GM19239 (cell line): ENCODE data around the gene WNT11.
"Not testable (repeated sequence)": the region's sequence is repeated elsewhere in the genome, so short reads cannot be mapped to it uniquely, and the experiment has no call there.

Experiments
- DNase-seq: peaks from one replicate; pipeline ENCODE4 v3.0.0; 2011; ENCODE audit warnings: low spot score; ENCODE audit not compliant: insufficient read length
- FAIRE-seq: peaks from 2 replicates; lab custom pipeline; 2011; peaks lifted over from hg19 to GRCh38; lab: Jason Lieb, UNC

The WNT11 gene

GRCh38 chr11:76207642-76208401, 1.5 kb upstream of the WNT11 start:
- DNase-seq (peak; percentile 89), FAIRE-seq (peak; percentile 40)

GRCh38 chr11:76206077-76206326, 300 bp downstream of the WNT11 start:
- DNase-seq (no peak), FAIRE-seq (no peak)

GRCh38 chr11:76205252-76206076, 838 bp downstream of the WNT11 start:
- no peak for FAIRE-seq

DNA sequence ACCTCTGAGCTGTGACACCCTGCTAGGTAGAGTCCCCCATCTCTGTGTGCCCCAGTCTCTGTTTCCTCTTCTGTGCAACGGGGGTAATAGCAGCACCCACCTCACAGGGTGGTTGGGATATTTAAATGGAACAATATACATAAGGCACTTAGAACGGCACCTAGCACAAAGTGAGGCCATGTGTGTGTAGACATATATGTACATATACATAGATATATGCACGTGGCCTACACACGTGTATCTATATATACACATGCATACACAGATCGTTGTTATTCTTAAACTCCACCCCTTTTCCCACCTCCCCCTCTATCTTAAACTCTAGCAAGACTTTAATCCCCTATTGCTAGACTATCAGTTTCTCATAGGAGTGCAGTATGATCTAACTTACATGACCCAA, 2.4 kb downstream of the WNT11 start:
- no peak for DNase-seq
- FAIRE-seq, result no peak

More at GRCh38 chr11:76205252-76206076, 838 bp downstream of the WNT11 start:
- no peak for DNase-seq

- FAIRE-seq, result no peak
Observed at GRCh38 chr11:76203131-76203925, 3.0 kb downstream of the WNT11 start.

DNA sequence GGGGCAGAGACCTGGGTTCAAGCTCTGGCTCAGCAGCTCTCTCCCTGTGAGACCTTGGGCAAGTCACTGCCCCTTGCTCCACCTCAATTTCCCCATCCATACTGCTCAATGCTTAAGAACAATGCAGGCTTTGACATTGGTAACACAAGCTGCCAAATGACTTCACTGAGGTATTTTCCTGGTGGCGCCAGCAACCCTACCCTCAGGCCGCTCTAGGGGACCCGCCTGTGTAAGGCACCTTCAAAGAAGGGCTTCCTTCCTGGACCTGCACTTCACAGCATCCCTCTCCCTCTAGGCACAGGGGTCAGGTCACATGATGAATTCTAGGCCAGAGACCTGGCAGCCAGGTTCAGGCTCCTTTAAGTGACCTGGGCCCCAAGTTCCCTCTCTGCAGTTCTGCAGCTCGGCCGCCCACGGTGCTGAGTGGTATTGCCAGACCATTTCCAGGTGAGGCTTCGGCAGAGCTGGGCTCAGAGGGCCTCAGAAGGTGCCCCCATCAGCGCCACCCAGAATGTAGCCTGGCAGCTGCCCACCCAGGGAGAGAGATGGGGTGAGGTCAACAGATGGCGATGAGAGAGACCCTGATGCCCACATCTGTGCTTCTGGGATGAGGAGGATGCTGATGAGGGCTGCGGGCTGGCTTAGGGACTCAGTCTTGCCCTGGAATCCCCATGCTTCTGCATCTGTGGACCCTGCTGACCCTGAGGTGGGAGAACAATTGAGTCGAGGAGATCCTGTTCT, 4.5 kb downstream of the WNT11 start:
- no peak for FAIRE-seq

More at GRCh38 chr11:76203131-76203925, 3.0 kb downstream of the WNT11 start:
- no peak for DNase-seq

DNA sequence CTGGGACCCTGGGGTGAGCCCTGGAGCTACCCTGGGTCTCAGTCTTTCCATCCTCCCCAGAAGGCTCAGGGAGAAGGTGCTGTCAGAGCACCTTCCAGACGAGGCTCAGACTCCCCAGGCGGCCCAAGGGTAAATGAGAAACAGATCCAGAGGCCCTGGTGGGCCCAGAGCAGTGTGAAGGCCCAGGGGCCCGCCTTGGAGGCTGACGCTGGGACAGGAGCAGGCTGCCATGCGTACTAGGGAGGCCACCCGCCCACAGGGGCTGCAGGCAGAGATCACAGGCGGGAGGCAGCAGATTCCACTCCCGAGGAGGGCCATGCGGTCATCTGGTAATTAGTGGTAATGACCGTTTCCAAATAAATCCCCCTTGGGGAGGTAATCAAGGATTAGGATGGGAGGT, 5.2 kb downstream of the WNT11 start:
- DNase-seq (no peak), FAIRE-seq (no peak)

More for the DNA sequence above, 4.5 kb downstream of the WNT11 start:
- DNase-seq, result no peak

DNA sequence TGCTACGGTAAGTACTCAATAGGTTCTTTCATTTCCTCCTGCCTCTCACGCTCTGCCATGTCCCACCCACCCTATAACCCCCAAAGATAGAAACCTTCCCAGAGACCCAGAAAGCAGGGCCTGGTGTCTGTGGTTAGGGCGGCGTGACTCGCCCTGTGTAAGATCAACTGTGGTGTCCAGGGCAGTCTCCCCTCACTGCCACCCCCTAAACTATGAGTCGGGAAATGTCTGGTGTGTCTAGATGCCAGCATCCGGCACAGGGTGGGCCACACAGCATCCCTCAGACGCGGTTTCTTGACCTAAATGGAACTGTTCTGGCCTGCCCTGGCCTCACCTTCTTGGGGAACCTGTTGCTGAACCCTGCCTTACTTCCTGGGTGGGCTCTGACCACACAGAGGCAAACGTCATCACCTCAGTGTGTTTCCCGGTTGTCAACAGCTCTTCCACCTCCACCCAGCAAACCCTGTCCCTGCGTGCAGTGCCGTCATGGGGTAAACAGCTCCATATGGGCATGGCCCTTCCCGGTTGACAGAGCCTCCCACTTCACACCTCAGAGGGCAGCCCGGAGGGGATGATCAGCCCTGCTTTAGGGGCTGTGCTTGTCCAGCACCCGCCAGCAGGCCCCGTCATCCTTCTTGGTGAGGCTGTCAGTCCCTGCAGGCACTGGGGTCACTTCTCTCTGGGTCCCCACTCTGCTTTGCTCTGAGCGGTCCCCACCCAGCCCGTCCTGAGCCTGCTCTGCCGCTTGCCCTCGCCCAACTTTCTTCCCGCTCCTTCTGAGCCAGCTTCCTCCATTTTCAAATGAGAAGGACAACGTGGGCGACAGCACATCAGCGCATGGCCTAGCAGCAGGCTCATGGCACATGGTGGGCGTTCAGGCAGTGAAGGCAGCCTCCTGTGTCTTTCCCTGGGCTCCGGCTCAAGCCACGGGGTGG, 6.0 kb downstream of the WNT11 start:
- no peak for DNase-seq
- no peak for FAIRE-seq

GRCh38 chr11:76198691-76199090, 7.6 kb downstream of the WNT11 start:
- not testable (repeated sequence) for FAIRE-seq, DNase-seq

GRCh38 chr11:76197941-76198640, 8.2 kb downstream of the WNT11 start:
- FAIRE-seq, result no peak

DNA sequence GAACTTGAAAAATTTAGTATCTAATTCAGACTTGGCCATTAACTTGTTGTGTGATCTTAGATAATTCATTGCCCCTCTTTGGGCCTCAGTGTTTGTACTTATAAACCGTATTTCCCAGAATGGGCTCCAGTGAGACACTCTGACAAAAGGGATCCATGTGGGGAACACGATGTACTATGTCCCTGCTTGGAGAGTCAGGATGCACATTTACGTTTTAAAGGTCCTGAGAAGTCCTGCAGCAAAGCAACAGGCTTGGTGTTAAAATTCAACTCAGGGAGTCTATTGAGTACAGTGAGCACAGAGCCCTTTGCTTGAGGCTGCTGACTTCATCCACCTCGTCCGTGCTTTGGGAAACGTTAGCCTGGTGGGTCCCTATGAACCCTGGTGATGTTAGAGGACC, 9.0 kb downstream of the WNT11 start:
- FAIRE-seq, result no peak
- no peak for DNase-seq

More at GRCh38 chr11:76197941-76198640, 8.2 kb downstream of the WNT11 start:
- DNase-seq, result no peak

- no peak for FAIRE-seq
- no peak for DNase-seq
Observed at GRCh38 chr11:76196849-76197248, 9.5 kb downstream of the WNT11 start.

GRCh38 chr11:76194872-76195668, 11.2 kb downstream of the WNT11 start:
- no peak for DNase-seq
- no peak for FAIRE-seq

DNA sequence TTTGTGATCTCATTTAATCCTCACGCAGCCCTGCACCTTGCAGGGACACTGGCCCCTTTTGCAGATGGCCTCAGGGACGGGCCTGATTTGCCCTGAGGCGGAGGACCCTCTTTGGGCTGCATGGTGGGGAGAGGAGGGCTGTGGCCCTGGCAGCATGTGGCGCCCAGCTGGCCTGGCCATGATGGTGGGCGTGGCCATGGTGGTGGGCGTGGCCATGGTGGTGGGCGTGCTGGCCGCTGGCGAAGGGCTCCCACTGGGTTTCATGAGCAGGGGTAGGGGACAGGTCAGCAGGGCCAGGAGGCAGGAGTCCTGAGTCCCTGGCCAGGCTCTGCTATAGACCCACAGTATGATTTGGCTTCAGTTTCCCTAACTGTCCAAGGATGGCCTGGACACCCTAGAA, 13.1 kb downstream of the WNT11 start:
- FAIRE-seq, result no peak
- DNase-seq, result no peak

GRCh38 chr11:76190376-76190775, 15.9 kb downstream of the WNT11 start:
- FAIRE-seq (no peak), DNase-seq (no peak)

GRCh38 chr11:76189682-76190081, 16.6 kb downstream of the WNT11 start:
- FAIRE-seq, result no peak
- DNase-seq, result no peak

DNA sequence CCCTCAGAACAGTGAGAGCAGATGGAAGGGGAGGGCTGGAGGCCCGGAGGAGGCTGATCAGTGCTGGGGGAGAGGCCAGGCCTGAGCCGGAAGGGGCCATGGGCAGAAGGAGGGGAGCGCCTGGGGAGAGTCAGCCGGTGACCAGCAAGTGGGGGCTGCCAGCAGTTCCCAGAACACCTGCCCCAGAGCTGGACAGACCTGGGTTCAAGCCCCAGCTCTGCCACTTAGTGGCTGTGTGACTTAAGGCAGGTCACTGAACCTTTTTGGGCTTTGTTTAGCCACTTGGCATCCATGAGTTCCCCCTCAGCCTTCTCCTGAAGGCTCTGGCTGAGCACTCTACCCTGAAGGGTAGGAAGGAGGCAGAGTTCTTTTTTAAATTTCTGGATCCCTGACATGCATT, 17.4 kb downstream of the WNT11 start:
- FAIRE-seq, result no peak

More for the DNA sequence above, 17.4 kb downstream of the WNT11 start:
- DNase-seq, result no peak
